Fibroblast of skin of right quadriceps (primary cell): ENCODE data around the gene PEMT.
A peak's percentile ranks its signal among the peaks of the same experiment; 100 is the strongest.

Experiments used
- DNase-seq: peaks from one replicate; pipeline ENCODE4 v3.0.0-alpha.2; 2013

PEMT gene

DNA sequence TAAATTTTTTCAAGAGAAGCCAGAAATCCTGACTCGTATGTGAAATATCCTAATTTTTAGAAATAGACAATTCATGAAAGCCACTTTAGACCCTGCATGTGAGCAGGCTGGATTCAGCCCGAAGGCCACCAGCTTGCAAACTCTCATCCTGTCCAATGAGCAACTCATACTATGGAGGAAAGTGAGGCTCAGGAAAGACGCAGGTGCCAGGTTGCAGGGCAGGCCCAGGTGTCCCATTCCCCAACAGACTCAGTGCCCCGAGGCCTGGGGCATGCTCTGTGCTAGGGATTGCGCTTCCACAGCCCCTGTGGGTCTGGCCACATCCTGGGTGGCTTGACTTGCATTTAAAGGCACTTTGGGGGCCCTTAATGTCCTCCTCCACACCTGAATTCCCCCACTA lies 78.6 kb downstream of the PEMT start:
- no peak for DNase-seq

- DNase-seq: peak; percentile 85
These were observed 79.3 kb downstream of the PEMT start for GRCh38 chr17:17511881-17512858.

DNA sequence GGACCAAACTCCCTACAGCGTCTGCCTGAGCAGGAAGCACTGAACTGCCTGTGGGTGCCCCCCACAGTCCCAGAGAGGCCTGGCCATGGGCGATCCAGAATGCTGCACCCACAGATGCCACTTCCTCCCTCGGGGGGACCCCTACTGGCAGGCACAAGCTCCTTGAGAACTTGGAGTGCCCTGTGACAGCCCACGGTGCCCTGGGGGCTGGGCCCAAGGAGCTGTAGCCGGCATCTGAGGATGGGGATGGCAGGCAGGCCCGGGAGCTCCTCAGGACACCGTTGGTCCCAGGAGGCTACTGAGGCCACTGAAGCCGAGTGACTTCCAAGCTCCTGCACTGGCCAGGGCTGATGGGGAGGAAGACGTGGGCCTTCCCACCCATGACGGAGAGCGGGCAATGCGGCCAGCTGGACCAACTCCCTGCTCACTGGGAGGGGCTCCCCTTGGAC lies 80.2 kb downstream of the PEMT start:
- DNase-seq: no peak

- no peak for DNase-seq
These were observed 80.8 kb downstream of the PEMT start for GRCh38 chr17:17510456-17511292.

DNA sequence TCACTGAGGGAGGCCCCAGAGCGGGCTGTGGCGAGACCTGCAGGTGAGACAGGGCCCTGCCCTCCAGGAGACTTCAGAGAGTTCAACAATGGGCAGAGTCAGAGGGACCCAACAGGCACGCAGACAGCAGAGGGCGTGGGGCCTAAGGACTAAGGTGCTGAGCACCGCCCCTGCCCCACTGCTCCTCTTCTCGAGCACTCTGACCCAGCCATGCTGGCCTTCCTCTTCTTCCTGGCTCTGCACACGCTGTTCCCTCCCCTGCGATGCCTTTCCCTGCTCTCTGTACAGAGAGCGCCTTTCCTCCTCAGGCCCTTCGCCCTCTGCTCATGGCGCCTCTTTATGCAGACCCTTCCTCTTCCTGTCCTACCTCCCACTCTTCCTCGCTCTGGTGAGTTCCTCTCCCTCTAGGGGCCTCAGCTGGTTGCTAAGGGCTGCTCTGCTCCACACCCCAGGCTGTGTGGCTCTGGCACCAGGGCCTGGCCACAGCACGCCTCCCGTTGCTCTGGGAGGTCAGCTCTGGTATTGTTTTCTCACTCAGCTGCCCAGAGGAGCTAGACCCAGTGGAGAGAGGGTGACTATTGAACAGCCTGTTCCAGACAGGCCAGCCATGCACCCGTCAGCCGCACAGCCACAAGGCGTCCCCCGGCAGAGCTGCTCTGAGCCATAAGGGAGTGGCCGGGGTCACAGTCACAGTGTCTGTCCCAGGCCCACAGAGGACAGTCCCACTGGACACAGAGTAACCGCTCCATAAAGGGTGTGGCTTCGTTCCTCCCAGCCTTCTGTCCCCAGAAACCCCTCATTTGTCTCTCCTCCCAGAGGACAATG lies 81.7 kb downstream of the PEMT start:
- DNase-seq: no peak

DNA sequence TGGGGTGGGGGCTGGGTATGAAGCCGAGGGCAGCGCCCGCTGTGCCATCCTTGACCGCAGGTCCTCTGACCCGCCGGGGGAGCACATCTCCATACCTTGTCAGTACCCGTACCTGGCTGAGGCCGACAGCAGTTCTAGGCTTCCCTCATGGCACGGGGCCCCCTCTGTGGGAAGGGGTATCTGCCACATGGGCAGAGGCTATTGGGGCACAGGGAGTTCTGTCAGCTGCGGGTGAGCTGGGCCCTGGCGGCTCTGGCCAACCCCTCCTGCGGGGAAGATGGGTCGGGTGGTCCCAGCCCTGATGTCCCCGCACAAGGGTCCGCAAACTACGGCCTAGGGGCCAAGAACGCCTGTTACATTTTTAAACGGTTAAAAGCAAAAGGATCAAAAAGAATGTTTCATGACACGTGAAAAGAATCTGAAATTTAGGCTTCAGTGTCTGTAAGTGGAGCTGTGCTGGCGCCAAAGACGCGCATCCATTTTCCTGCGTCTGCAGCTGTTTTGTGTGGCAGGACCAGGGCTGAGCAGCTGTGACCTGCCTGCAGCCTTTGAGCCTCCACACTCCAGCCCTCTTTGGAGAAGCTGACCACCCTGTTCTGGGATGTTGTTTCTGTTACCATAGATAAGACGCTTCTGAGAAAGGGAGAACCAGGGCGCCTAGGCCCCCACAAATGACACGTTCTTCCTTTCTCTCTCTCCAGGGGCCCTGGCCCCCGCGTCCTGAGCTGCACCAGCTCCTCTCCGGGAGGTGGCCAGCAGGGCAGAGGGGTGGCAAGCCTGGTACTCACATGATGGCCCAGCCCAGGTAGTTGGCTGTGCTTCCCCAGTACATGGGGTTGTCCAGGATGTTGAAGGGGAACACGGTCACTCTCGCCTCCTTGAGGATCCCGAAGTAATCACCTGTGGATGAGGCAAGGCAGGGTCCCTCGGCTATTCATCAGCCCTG lies 82.6 kb downstream of the PEMT start:
- DNase-seq: no peak

- DNase-seq: no peak
These were observed 83.4 kb downstream of the PEMT start for GRCh38 chr17:17508019-17508535.

GRCh38 chr17:17507465-17508011 lies 84.0 kb downstream of the PEMT start:
- no peak for DNase-seq

DNA sequence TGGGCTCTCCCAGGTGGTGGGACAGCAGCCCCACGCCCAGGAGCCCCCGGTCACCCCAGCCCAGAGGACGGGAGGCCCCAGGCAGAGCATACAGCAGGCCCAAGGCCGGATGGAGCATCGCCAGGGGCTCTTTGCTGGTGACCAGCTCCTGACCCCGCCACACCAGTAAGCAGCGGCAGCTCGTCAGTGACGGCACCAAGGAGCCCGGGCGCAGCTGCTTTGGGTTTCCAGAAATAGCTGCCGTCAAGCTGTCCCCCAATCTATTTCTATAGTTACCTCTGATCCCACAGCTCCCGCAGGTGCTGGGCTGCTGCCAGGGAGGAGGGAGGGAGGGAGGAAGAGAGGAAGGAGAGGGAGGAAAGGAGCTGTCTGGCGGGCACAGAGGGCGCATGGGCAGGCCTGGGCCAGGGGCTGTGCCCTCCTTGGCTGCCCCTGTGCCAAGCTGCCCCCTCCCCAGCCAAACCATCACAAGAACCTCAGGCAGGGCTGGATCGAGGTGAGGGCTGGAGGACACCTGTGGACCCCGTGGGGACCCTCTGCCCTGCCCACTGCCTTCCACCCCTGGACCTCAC lies 84.5 kb downstream of the PEMT start:
- DNase-seq: no peak

GRCh38 chr17:17506181-17506741 lies 85.2 kb downstream of the PEMT start:
- DNase-seq: no peak

- DNase-seq: no peak
These were observed 85.8 kb downstream of the PEMT start for GRCh38 chr17:17505610-17506171.

GRCh38 chr17:17505151-17505550 lies 86.4 kb downstream of the PEMT start:
- no peak for DNase-seq

- DNase-seq: no peak
These were observed 87.0 kb downstream of the PEMT start for GRCh38 chr17:17504341-17505140.

DNA sequence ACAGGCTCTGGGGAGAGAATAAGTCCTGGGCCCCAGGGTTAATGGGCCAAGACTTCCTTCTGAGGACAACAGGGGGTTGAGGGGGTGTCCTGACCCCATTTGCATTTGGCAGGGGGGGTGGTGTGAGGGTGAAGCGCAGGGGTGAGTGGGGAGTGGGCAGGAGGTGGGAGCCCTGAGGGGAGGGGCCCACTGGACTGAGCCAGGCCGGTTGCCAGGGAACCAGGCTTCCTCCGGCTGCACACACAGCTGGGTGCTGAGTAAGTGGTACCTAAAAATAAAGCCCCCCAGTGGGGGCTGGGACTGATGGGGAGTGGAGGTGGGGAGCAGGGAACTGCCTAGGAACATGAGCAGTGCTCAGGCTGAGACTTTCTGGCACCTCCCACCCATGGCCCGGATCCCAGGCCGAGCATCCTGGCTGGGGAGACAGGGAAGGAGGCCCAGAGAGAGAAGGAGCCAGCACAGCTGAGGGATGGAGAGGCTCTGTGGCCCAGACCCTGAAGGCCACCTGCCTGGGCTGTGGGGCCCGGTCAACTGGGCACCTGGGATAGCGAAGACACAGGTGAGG lies 87.9 kb downstream of the PEMT start:
- DNase-seq: no peak

DNA sequence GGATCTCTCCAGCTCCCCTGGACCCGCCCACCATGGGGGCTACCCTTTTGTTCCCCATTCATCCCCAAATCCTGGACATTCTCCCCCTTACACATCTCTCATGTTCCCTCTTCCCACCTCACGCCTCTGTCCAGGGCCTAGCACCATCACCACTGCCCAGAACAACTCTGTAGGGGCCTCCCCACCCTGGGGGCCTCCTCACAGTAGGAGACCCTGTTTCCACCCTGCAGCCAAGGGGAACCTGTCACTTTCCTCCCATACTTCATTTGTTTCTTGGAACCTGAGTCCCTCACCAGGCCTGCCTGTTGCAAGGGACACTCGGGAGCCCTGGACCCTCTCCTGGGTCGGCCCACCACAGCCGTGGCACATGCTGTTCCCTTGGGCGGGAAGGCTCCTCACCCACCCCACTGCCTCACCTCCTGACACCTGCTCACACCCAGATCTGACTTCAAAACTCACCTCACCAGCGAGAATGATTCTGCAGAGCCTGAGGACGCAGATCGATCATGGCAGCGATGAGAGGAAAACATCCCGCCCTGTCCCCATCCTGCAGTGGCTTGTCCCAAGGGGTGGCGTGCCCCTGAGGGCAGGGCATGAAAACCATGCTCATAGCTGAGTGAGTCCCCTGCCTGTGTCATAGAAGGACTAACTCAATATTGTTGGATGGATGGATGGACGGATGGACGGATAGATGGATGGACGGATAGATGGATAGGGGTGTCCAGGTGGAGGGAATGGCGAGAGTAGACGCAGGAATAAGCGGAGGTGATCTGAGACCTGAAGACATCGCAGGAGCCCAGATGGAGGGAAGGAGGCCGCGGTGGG lies 88.6 kb downstream of the PEMT start:
- no peak for DNase-seq

- DNase-seq: no peak
These were observed 90.4 kb downstream of the PEMT start for GRCh38 chr17:17500999-17501605.

GRCh38 chr17:17499402-17500145 lies 91.9 kb downstream of the PEMT start:
- no peak for DNase-seq
